Stimulated activated CD4-positive, alpha-beta T cell treated with anti-CD3 and anti-CD28 coated beads, Interleukin-1b, Interleukin-23, amount 100 ng/mL, for 24 hours (primary cell): ENCODE measurements around the gene UBXN7.
"Not testable (repeated sequence)": the region's sequence is repeated elsewhere in the genome, so short reads cannot be mapped to it uniquely, and the experiment has no call there.

ENCODE experiments used
- DNase-seq, 4 experiments: peaks; one replicate each; pipeline ENCODE4 v3.0.0-alpha.2; 2020; ENCODE audit warnings: low read depth in 4 of 4, low spot score in 1 of 4

UBXN7 gene

GRCh38 chr3:196356556-196356955, 75.7 kb downstream of the UBXN7 start:
- DNase-seq = no peak

GRCh38 chr3:196355668-196356067, 76.6 kb downstream of the UBXN7 start:
- DNase-seq = no peak

GRCh38 chr3:196354132-196354531, 78.1 kb downstream of the UBXN7 start:
- no peak for DNase-seq

GRCh38 chr3:196351541-196351940, 80.7 kb downstream of the UBXN7 start:
- no peak for DNase-seq

- DNase-seq = no peak
Observed at GRCh38 chr3:196350067-196350466, 82.2 kb downstream of the UBXN7 start.

- no peak for DNase-seq
Observed at GRCh38 chr3:196348698-196349097, 83.5 kb downstream of the UBXN7 start.

- DNase-seq = no peak
Observed at GRCh38 chr3:196344663-196345062, 87.6 kb downstream of the UBXN7 start.

- DNase-seq = not testable (repeated sequence)
Observed at GRCh38 chr3:196343917-196344316, 88.3 kb downstream of the UBXN7 start.

- DNase-seq = no peak
Observed at GRCh38 chr3:196341137-196341536, 91.1 kb downstream of the UBXN7 start.

GRCh38 chr3:196340466-196340865, 91.8 kb downstream of the UBXN7 start:
- DNase-seq = no peak

- no peak for DNase-seq
Observed at GRCh38 chr3:196339493-196340254, 92.6 kb downstream of the UBXN7 start.

GRCh38 chr3:196339044-196339443, 93.2 kb downstream of the UBXN7 start:
- DNase-seq = no peak

- DNase-seq = no peak
Observed at GRCh38 chr3:196336319-196337145, 95.7 kb downstream of the UBXN7 start.

GRCh38 chr3:196335503-196335948, 96.7 kb downstream of the UBXN7 start:
- no peak for DNase-seq

GRCh38 chr3:196334982-196335381, 97.2 kb downstream of the UBXN7 start:
- DNase-seq = no peak

GRCh38 chr3:196332168-196332567, 100.1 kb downstream of the UBXN7 start:
- DNase-seq = no peak

GRCh38 chr3:196327405-196327804, 104.8 kb downstream of the UBXN7 start:
- DNase-seq = no peak

- no peak for DNase-seq
Observed at GRCh38 chr3:196326936-196327335, 105.3 kb downstream of the UBXN7 start.

- DNase-seq = no peak
Observed at GRCh38 chr3:196323691-196324090, 108.5 kb downstream of the UBXN7 start.

- no peak for DNase-seq
Observed at GRCh38 chr3:196323016-196323415, 109.2 kb downstream of the UBXN7 start.

- DNase-seq = no peak
Observed at GRCh38 chr3:196321162-196321561, 111.1 kb downstream of the UBXN7 start.

- DNase-seq = no peak
Observed at GRCh38 chr3:196320137-196320536, 112.1 kb downstream of the UBXN7 start.
